HG03039 (cell line): ENCODE results near the gene CDH23.
"Not testable (repeated sequence)": the region's sequence is repeated elsewhere in the genome, so short reads cannot be mapped to it uniquely, and the experiment has no call there.

Source experiments
- ATAC-seq: cut with Tn5 transposase; IDR thresholded peaks from one replicate; pipeline ENCODE4 v1.9.1; 2021; ENCODE audit warnings: mild to moderate bottlenecking, moderate library complexity; ENCODE audit not compliant: unreplicated experiment

CDH23 gene

DNA sequence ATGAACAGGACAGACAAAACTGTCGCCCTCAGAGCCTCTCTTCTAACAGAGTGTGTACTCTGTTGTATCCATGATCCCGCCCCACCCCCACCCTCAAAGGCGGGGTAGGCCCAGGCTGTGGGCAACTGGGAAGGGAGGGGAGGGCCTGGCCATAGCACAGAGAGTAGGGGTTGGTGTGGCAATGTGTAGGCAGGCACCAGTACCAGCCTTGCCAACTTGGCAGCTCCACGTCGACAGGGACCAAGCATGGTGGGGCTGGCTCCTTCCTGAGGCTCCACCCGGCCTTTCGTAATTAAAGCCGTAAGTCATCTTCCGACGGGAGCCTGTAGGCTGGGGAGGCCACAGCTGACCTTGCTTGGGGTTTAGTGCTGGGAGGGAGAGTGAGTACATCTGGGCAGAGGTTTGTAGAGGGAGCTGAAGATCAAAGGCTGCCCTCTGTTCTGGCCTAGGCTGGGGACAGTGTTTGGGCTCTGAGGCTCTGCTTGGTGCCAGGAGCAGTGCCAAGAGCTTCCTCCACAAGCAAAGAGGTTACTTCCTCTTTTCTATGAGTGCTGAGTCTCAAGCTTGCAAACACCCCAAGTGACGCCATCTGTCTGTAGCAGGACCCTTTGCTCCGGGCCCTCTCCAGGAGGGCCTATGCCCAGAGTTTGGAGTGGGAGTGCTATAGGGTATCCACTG is 201.2 kb downstream of the CDH23 start:
- no peak for ATAC-seq

DNA sequence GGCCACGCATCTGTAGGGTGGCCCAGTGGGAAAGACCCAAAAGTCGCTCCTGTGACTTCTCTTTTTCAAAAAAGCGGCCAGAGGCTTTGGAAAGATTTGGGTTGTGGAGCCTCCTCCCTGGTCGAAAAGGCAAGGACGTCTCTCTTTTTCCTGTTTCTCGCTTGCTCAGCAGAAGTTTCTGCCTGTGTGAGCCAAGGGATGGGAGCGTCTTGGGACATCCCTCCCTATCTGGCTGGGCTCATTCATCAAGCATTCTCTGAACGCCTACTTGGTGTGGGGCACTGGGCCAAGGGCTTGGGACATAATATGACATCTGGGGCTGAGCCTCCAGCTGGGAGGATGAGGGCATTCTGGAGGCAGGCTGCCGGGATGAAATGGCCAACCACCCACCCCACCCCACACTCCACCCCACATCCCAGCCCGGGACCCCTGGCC is 201.9 kb downstream of the CDH23 start:
- ATAC-seq = no peak

DNA sequence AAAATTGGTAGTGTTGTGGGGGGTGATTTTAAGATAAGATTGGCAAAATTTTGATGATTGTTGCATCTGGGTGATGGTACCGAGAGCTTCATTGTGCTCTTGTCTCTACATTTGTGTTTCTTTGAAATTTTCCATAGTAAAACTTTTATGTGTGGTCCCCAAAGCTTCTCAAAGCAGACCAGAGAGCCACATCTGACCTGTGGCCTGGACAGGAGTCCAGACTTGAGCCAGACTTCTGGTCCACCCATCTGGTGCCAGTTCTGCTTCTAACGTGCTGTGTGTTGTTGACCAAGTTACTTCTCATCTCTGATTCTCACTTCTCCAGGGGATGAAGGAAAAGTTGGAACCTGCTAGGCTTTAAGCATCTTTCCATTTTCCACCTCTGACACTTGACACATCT is 202.8 kb downstream of the CDH23 start:
- ATAC-seq = no peak

DNA sequence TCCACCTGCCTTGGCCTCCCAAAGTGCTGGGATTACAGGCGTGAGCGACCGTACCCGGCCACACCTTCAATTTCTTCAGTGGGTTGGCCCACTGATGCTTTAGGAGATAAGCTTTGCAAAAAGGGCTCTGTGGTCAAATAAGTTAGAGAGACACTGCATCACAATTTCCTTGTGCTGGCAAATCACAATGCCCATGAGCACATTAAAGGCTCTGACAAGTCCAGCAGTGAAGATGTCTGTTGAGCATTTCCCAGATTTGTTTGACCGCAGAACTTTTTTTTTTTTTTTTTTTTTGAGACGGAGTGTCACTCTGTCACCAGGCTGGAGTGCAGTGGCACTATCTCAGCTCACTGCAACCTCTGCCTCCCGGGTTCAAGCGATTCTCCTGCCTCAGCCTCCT is 203.5 kb downstream of the CDH23 start:
- not testable (repeated sequence) for ATAC-seq

- ATAC-seq = no peak
Observed at GRCh38 chr10:71600849-71601248, 204.1 kb downstream of the CDH23 start.

DNA sequence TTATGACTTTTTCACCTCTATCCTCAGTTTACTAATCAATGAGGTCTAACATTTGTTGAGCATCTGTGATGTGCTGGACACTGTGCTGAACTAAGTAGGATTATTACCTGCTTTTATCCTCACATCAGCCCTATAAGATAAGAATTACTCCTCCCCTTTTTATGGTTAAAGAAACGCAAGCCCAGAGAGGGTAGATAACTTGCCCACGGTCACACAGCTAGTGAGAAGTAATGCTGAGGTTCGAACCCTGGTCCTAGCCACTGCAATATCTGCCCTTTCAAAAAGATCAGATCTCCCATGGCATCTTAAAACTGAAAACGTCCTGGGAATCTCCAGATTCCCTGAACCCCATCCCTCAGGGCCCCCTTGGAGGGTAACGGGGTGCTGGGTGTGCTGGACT is 204.6 kb downstream of the CDH23 start:
- no peak for ATAC-seq

DNA sequence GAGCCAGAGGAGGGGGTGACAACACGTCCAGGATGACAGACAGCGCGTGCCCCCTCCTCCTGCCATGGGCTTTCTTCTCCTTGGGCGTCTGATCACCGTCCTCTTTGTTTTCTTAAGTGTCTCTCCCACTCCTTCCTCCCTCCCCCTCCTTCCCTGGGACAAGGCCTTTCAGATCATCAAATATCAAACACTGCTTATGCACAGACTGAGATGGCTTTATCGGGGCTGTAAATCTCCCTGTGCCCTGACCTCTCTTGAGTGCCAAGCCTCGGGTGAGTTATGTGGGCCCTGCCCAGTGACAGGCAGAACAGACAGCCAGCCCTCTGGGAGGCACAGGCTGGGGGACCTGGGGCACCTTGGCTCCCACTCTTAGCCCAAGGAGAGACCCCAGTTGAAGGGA is 206.4 kb downstream of the CDH23 start:
- no peak for ATAC-seq

DNA sequence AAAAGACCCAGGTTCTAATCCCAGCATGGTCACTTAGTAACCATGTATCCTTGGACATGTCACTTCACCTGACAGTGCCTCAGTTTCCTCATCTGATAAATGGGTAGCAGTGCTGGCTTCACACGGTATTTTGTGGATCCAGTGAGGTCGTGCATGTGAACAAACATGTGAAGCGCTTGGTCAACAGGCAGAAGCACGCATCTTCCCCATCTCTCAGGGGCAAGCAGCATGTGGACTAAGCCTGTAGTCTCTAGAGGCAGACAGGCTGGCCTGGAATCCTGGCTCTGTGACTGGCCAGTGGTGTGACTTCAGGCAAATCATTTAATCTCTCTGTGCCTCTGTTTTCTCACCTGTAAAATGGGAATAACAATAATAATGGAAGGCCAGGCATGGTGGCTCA is 207.0 kb downstream of the CDH23 start:
- no peak for ATAC-seq

DNA sequence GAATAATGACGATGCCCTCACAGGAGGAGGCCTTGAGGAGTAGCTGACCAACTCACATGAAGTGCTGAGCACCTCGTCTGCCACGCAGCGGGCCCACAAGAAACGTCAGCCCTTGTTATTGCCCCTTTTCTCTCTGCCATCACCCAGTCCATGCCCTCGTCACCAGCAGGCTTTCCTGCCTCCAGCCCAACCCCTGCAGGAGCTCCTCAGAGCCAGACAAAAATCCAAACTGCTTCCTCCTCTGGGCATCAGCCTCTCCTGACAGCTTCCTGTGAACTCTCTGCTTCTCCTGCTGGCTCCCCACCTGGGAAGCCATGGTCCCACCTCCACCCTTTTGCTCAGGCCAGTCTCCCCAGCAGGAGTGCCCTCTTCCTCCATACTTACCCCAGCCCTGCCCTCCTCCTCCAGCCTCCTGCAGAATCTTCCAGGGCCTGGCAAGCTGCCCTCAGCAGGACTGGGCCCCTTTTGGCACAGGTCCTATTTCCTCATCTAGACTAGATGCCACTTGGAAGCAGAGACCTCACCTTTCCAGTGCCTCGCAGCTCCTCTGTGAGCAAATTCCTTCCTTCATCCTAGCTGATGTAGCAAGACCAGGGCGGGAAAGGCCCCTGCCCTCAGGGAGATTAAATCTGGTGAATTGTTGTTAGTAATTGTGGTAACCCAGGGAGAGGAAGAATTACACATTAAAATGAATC is 207.8 kb downstream of the CDH23 start:
- ATAC-seq = no peak

DNA sequence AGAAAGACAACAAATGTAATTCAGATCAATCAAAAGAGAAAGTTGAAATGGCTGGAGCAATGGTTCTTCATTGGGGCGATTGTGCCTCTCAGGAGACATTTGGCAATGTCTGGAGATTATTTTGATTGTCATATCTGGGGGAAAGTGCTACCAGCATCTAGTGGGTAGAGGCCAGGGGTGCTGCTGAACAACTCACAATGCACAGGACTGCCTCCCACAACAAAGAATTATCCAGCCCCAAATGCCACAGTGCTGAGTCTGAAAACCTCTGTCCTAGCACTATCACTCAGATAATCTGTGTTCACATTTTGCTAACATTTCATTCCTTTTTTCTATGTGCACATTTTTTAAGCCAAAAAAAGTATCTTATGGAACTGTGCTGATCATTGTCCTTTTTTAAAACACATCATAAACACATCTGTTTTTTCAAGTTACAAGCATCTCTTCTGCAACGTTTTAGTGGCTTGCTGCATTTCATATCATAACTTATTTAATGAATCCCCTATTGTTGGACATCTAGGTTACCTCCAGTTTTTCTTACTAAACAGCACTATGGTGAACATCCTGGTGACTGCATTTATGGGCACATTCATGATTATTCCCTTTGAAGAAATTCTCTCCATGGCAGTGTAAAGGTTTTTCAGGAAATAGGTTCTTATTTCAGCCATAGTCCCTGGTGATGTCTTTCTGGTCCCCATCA is 208.7 kb downstream of the CDH23 start:
- no peak for ATAC-seq

DNA sequence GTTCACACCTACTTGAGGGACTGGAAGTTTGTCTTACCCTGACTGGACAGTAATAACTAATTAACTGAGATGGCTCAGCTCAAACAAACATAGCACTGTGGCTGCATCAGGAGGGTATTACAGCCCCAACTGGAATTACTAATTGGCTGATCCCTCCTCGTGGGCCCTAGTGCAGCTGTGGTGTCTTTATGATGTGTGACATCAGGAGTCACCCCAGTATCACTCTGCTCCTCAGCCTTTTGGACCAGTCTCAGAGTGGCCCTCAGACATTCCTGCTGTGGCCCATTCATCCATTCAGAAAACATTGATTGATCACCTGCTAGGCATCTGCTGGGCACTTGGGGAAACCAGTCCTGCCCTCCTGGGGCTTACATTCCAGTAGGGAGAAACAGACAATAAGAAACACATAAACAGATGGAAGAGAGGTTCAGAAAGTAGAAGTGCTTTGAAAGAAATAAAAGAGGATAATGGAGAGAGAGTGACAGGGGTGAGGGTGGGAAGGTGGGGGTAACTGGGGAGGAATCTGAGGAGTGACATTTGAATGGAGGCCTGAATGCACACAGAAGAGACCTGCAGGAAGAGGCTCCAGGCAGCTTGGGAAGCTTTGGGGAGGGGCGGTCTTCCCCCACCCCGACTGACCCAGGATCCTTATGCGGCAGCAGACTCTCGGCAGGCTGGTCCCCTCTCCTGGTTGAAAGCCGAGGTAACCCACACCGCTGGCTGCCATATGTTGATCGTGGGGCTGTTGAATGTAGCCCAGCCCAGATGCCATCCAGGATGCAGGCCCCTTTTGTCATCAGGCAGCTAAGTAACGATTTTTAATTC is 209.7 kb downstream of the CDH23 start:
- no peak for ATAC-seq

DNA sequence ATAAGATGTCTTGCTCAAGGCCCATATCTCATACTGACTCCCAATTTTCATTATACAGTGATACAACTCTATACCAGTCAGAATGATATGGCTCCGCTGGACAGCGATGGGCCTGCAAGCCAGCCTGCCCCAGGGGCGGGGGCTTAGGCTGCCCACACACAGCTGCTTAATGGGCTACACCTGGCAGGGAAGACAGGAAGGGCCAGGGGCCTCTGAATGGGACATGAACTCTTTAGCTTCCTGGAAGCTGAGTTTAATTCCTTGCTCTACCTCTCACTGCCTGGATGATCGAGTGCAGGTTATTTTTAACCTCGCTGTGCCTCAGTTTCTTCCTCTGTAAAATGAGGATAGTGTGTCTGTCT is 210.3 kb downstream of the CDH23 start:
- no peak for ATAC-seq

DNA sequence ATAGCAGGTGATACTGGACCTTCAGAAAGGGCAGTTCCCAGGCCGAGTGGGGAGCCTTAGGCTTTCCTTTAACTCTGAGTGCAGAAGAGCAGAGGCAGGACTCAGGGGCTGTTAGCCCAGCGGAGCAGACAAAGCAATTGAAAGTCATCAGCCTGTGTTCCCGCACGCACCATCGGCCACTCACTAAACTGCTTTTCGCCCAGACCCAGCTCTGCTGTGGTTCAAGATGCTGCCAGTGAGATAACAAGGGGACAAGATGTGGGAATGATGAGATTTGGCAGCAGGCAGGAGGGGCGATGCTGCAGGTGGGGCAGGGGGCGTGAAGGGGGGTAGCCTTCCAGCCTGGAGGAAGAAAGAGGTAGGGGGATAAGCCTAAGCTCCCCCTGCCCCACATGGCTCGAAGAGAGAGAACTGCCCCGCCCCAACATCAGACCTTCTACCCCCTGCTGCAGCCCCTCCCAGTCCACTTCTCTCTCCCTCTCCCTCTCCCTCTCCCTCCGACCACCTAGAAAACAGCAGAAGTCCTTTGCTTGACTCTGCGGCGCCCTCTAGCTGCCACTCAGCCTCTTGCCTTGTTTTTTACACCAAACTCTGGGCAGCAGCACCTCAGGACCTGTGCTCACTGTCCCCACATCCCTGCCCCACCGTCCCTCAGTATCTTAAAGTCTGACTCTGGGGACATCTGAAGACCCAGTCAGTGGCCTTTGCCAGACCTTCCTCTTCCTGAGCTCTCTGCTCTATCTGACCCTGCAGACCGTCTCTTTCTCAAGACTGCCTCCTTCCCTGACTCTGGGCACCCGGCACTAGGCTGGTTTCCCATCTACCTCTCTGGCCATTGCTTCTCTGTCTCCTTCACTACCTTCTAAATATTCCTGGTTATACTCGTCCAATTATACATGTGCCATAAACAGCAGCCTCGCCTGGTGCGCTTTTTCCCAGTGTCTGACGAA is 212.4 kb downstream of the CDH23 start:
- ATAC-seq = no peak

DNA sequence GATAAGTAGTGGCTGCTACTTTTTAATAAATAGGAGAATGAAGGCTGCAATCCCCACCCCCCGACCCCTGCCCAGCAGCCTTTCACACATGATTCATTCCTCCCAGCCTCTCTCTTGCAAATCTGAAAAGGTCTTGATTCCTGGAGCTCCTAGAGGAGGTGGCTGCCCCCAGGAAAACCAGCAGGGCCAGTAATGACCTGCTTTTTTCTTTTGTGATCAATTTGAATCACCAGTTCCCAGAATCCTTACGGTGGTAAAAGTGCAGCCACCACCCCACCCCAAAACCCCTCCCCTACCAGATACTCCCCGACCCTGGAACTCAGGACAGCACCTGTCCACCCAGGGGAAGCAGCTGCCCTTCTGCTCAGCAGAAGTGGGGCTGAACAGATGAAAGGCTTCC is 213.9 kb downstream of the CDH23 start:
- no peak for ATAC-seq

DNA sequence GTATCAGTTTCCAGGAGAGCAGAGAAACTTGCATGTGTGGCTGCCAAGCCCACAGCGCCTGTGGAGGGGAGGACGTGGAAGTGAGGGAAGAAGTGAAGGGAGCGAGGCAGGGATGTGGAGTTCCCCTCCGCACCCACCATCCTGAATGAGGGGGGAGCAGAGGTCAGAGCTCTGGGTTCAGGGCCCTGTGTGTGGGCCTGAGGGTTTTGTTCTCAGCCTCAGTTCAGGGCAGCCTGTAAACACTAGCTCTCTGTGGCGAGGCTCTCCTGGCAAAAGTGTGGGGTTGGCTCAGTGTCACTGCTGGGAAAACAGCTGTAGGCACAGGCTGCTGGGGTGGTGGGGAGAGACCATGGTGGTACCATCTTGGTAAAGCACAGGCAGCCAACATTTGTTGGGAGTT is 214.4 kb downstream of the CDH23 start:
- no peak for ATAC-seq

DNA sequence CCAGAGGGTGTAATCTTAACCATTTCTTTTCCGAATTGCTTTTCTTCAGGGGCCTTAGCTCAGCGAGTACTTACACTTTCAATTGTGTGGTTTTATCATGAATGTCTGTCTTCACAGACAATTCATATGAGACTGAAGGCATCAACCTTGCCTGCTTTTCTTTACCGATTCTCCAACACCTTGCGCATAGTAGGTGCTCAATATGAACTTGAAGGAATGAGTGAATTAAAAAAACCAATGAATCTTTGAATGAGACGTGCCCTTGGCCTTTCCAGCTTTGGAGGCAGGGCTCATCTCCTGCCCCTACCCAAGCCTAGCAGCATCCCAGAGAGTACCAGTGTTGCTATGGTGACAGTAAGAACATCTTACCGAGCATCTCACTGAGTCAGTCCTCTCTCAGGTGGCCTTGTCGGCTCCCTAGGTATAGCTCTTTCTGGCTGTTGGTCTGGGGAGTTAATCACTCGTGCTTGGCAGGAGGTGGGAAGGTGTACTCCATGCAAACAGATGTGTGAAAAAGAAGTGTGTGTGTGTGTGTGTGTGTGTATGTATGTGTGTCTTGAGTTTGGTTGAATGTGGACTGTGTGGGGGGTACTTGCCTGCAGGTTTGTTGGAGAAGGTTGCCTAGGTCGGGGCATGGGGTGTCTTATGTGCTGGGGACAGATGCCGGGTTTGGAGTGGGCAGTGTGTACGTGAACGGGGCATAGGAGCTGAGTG is 215.1 kb downstream of the CDH23 start:
- ATAC-seq = no peak

DNA sequence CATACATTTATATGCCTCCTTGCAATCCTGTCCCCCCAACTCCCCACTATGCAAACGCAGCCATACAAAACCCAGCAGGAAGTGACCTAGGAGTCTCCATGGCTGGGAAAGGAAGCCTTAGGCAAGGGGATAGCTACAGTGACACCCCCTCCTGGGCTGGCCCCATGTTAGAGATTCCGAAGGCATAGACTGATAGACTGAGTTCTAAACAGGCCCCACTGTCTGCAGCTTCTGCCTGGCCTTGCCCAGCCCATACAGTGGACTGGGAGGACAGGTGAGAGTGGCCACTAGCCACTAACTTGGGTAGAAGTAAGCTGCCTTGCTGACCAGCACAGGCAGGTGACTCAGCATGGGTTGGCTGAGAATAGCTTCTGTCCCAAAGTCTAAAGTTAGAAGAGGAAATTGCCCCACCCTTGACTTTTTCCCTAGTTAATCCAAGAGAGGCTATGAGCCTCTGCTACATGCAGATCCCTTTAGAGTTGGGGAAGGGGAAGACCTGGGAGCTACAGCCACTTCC is 216.6 kb downstream of the CDH23 start:
- ATAC-seq = no peak

DNA sequence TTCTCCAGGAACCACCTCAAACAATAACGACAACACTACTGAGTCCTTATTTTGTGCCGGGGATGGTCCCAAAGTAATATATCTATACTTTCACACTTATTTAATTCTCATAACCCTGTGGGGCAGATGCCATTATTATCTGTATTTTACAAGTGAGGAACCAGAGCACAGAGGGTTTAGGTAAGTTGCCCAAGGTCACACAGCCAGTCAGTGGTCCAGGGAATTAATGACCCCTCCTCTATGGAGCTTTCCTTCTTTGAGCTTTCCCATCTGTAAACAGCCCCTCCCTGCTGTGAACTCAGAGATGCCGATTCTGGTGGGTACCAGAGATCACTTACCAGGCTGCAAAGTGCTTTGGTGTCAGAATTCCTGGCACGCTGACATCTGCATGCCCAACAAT is 217.2 kb downstream of the CDH23 start:
- no peak for ATAC-seq

DNA sequence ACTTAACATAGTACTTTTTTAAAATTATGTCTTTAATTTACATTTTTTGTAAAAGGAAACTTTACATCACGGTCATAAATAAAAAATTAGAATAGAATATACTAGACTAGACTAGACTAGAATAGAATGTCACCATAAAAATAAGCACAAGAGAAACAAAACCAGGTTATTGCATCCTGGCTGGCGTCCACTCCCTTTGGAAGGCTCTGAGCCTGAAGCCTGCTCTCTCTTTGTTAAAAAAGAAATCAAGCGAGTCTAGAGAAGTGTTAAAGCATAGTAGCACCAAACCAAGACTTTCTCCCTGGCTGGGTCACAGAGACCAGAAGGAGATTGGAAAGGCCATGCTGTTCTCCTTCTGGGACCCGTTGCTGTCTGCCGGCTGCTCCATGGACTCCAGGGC is 218.2 kb downstream of the CDH23 start:
- no peak for ATAC-seq
